ENCODE measurements around the gene AS3MT.
"Not testable (repeated sequence)": the region's sequence is repeated elsewhere in the genome, so short reads cannot be mapped to it uniquely, and the experiment has no call there.

Gene AS3MT

DNA sequence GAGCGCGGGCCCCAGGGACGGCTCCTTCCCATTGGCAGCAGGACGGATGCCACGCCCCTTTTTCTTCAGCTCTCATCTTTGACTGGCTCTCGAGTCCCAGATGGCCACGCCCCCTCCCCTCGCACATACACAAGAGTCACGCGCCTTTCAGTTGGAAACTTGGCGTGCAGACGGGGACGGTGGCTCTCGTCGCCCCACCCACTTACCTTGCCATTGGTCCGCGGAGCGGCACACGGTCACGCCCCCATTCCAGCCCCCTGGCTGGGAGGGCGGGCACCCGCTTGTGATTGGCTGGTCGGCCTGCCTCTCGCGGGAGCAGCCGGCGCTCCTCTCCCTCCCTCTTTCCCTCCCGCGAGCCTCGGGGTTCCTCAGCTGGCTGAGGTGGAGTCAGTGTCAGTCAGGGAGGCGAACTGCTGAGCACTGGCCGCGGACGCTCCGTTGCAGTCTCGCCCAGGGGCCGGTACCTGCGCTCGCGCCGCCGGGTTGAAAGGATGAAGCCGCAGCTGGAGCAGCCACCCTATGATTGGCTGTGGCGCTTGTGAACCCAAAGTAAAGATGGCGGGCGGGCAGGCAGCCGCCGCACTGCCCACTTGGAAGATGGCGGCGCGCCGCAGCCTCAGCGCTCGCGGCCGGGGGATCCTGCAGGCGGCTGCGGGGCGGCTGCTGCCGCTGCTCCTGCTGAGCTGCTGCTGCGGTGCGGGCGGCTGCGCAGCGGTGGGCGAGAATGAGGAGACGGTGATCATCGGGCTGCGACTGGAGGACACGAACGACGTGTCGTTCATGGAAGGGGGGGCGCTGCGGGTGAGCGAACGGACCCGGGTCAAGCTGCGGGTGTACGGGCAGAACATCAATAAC, 48.9 kb downstream of the AS3MT start, which contains the start of gene CNNM2:
CNNM2 (plus strand) TSS at position 333 of the 855 bp plus-strand sequence; CDS start at position 520, 187 bp downstream.
- Histone ChIP-seq H3K9me3 (ENCODE audit: control insufficient read depth, low read length) (no peaks in the 10 kb centered on the region), H3K4me1 (ENCODE audit: control insufficient read depth, insufficient read depth, low read length, poor library complexity, severe bottlenecking) (peaks cover 23% of the 10 kb centered on the region), H3K27ac (ENCODE audit: insufficient read depth, low read length, poor library complexity, severe bottlenecking) (peak within 1 kb of the TSS; percentile 87), H3K36me3 (ENCODE audit: control insufficient read depth, insufficient read depth, low read length) (no peaks in the 10 kb centered on the region), H3K4me3 (ENCODE audit: insufficient read depth, low read depth, low read length, poor library complexity, severe bottlenecking) (peak within 1 kb of the TSS; percentile 99), H3K27me3 (replicated peaks; ENCODE audit: control insufficient read depth, insufficient read depth, low read length, poor library complexity, severe bottlenecking) (no peaks in the 10 kb centered on the region)
- peak; percentile 99 to 100 (median 99) for DNase-seq

DNA sequence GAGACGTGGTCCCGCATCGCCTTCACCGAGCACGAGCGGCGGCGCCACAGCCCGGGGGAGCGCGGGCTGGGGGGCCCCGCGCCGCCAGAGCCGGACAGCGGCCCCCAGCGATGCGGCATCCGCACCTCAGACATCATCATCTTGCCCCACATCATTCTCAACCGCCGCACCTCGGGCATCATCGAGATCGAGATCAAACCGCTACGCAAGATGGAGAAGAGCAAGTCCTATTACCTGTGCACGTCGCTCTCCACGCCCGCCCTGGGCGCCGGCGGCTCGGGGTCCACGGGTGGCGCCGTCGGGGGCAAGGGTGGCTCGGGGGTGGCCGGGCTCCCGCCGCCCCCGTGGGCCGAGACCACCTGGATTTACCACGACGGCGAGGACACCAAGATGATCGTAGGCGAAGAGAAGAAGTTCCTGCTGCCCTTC, 49.6 kb downstream of the AS3MT start:
- H3K36me3 ChIP-seq (ENCODE audit: control insufficient read depth, insufficient read depth, low read length) = no peaks in the 10 kb centered on the region
- H3K27ac ChIP-seq (ENCODE audit: insufficient read depth, low read length, poor library complexity, severe bottlenecking) = peak overlapping the region; percentile 87
- H3K4me1 ChIP-seq (ENCODE audit: control insufficient read depth, insufficient read depth, low read length, poor library complexity, severe bottlenecking) = peaks cover 23% of the 10 kb centered on the region
- no peaks in the 10 kb centered on the region for H3K27me3 ChIP-seq (replicated peaks; ENCODE audit: control insufficient read depth, insufficient read depth, low read length, poor library complexity, severe bottlenecking)
- peak overlapping the region; percentile 99 for H3K4me3 ChIP-seq (ENCODE audit: insufficient read depth, low read depth, low read length, poor library complexity, severe bottlenecking)
- H3K9me3 ChIP-seq (ENCODE audit: control insufficient read depth, low read length) = no peaks in the 10 kb centered on the region
- peak in 2 of 3 donors; percentile 8 to 24 for DNase-seq

DNA sequence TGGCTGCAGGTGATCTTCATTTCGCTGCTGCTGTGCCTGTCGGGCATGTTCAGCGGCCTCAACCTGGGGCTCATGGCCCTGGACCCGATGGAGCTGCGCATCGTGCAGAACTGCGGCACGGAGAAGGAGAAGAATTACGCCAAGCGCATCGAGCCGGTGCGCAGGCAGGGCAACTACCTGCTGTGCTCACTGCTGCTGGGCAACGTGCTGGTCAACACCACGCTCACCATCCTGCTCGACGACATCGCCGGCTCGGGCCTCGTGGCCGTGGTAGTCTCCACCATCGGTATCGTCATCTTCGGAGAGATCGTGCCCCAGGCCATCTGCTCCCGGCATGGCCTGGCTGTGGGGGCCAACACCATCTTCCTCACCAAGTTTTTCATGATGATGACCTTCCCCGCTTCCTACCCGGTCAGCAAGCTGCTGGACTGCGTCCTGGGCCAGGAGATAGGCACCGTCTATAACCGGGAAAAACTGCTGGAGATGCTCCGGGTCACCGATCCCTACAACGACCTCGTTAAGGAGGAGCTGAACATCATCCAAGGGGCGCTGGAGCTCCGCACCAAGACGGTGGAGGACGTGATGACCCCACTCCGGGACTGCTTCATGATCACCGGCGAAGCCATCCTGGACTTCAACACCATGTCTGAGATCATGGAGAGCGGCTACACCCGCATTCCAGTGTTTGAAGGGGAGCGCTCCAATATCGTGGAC, 50.1 kb downstream of the AS3MT start:
- H3K4me1 ChIP-seq (ENCODE audit: control insufficient read depth, insufficient read depth, low read length, poor library complexity, severe bottlenecking) = peaks cover 23% of the 10 kb centered on the region
- no peaks in the 10 kb centered on the region for H3K27me3 ChIP-seq (replicated peaks; ENCODE audit: control insufficient read depth, insufficient read depth, low read length, poor library complexity, severe bottlenecking)
- H3K9me3 ChIP-seq (ENCODE audit: control insufficient read depth, low read length) = no peaks in the 10 kb centered on the region
- H3K4me3 ChIP-seq (ENCODE audit: insufficient read depth, low read depth, low read length, poor library complexity, severe bottlenecking) = peak overlapping the region; percentile 99
- no peaks in the 10 kb centered on the region for H3K36me3 ChIP-seq (ENCODE audit: control insufficient read depth, insufficient read depth, low read length)
- no peak for DNase-seq
- peak overlapping the region; percentile 87 for H3K27ac ChIP-seq (ENCODE audit: insufficient read depth, low read length, poor library complexity, severe bottlenecking)

DNA sequence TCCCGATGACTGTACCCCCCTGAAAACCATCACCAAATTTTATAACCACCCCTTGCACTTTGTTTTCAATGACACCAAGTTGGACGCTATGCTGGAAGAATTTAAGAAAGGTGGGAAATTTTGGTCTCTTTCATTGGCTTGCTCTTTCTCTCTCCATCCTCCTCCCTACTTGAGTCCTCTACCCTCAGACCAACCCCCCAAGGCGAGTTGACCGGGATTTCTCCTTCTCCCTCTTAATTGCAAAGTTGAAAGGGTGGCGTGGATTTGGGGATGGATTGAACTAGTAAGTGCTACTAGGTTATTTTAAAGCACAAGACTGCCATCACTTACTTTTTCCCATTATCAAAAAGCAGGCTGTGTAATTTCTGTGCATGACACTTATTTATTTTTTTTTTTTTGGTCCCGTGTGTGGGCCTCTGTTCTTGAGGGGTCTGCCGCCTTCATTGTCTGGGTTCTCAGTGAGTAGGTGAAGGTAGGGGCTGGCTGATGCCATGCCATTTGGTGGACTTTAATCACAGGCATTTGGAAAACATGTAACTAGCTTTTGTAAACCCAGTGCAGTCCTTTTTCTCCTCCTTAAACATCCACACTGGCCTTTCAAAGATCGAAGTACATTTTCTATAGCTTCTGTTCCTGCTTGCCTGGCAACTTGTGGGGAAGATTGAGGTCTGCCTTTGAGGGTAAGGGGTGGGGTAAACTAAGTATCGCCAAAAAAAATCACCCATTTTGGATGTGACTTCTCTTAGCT, 50.9 kb downstream of the AS3MT start:
- H3K9me3 ChIP-seq (ENCODE audit: control insufficient read depth, low read length) = no peaks in the 10 kb centered on the region
- no peak overlapping the region for H3K27ac ChIP-seq (ENCODE audit: insufficient read depth, low read length, poor library complexity, severe bottlenecking)
- H3K4me3 ChIP-seq (ENCODE audit: insufficient read depth, low read depth, low read length, poor library complexity, severe bottlenecking) = peak overlapping the region; percentile 99
- peaks cover 23% of the 10 kb centered on the region for H3K4me1 ChIP-seq (ENCODE audit: control insufficient read depth, insufficient read depth, low read length, poor library complexity, severe bottlenecking)
- H3K27me3 ChIP-seq (replicated peaks; ENCODE audit: control insufficient read depth, insufficient read depth, low read length, poor library complexity, severe bottlenecking) = no peaks in the 10 kb centered on the region
- no peaks in the 10 kb centered on the region for H3K36me3 ChIP-seq (ENCODE audit: control insufficient read depth, insufficient read depth, low read length)
- DNase-seq = no peak

DNA sequence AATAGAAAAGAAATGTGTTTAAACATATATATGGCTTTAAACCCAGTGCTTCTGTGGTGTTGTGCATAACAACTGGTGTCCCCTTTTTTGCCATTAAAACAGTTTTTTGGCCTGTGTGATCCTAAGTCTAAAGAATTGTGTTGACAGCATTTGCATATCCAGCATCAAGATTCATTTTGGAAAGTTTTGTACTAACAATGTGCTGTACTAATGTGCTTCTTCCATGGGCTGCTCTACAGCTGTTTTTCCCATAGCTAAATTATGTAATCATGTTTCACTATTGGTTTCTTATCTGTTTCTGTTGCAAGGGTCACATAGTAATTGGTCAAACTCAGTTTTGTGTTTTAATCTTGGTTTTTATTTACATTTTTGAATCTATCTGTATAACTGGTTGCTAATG, 54.3 kb downstream of the AS3MT start:
- no peak for DNase-seq
- Histone ChIP-seq H3K4me1 (ENCODE audit: control insufficient read depth, insufficient read depth, low read length, poor library complexity, severe bottlenecking) (peaks cover 18% of the 10 kb centered on the region), H3K27me3 (replicated peaks; ENCODE audit: control insufficient read depth, insufficient read depth, low read length, poor library complexity, severe bottlenecking) (no peaks in the 10 kb centered on the region)

DNA sequence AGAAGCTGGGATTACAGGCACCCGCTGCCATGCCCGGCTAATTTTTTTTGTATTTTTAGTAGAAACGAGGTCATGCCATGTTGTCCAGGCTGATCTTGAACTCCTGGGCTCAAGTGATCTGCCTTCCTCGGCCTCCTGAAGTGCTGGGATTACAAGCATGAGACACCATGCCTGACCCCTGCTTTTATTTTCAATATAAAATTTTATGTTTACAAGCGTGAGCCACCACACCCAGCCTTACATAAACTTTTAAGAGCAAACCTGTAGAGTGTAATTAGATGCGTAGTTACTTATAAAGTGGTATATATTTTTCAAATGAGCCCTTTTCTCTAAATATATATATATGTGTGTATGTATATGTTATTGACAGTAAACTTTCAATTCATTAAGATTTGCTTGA, 57.6 kb downstream of the AS3MT start:
- no peak overlapping the region for H3K27ac ChIP-seq (ENCODE audit: insufficient read depth, low read length, poor library complexity, severe bottlenecking)
- no peaks in the 10 kb centered on the region for H3K4me1 ChIP-seq (ENCODE audit: control insufficient read depth, insufficient read depth, low read length, poor library complexity, severe bottlenecking)
- DNase-seq = no peak

More for the DNA sequence above, 54.3 kb downstream of the AS3MT start:
- no peak overlapping the region for H3K27ac ChIP-seq (ENCODE audit: insufficient read depth, low read length, poor library complexity, severe bottlenecking)
- H3K4me3 ChIP-seq (ENCODE audit: insufficient read depth, low read depth, low read length, poor library complexity, severe bottlenecking) = no peak overlapping the region
- H3K36me3 ChIP-seq (ENCODE audit: control insufficient read depth, insufficient read depth, low read length) = no peaks in the 10 kb centered on the region
- H3K9me3 ChIP-seq (ENCODE audit: control insufficient read depth, low read length) = no peaks in the 10 kb centered on the region

DNA sequence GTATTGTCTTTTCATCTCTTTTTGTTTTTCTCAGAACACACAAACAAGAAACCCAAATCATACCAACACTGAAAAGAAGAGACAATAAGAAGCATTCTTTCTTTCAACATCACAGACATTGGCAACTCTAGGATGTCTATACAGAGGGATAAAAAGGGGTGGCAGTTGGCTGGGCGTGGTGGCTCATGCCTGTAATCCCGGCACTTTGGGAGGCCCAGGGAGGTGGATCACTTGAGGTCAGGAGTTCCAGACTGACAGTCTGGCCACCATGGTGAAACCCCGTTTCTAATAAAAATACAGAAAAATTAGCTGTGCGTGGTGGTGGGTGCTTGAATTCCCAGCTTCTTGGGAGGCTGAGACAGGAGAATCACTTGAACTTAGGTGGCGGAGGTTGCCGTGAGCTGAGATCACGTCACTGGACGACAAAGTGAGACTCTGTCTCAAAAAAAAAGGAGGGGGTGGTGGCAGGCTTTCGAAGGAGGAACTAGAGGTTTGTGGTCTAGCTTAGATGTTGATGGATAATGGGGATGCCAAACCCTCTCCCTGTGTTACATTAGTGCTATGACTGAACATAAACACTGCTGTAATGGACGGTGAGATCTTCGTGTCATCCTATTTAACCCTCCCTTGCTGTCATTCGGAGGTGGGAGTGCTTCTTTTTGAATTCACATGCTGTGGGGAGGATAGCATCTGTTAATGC, 58.2 kb downstream of the AS3MT start:
- H3K27me3 ChIP-seq (replicated peaks; ENCODE audit: control insufficient read depth, insufficient read depth, low read length, poor library complexity, severe bottlenecking) = no peaks in the 10 kb centered on the region
- H3K9me3 ChIP-seq (ENCODE audit: control insufficient read depth, low read length) = no peaks in the 10 kb centered on the region
- no peak overlapping the region for H3K27ac ChIP-seq (ENCODE audit: insufficient read depth, low read length, poor library complexity, severe bottlenecking)
- H3K36me3 ChIP-seq (ENCODE audit: control insufficient read depth, insufficient read depth, low read length) = no peaks in the 10 kb centered on the region
- no peak overlapping the region for H3K4me3 ChIP-seq (ENCODE audit: insufficient read depth, low read depth, low read length, poor library complexity, severe bottlenecking)
- DNase-seq = no peak
- no peaks in the 10 kb centered on the region for H3K4me1 ChIP-seq (ENCODE audit: control insufficient read depth, insufficient read depth, low read length, poor library complexity, severe bottlenecking)

More for the DNA sequence above, 57.6 kb downstream of the AS3MT start:
- Histone ChIP-seq H3K36me3 (ENCODE audit: control insufficient read depth, insufficient read depth, low read length) (no peaks in the 10 kb centered on the region), H3K27me3 (replicated peaks; ENCODE audit: control insufficient read depth, insufficient read depth, low read length, poor library complexity, severe bottlenecking) (no peaks in the 10 kb centered on the region), H3K9me3 (ENCODE audit: control insufficient read depth, low read length) (no peaks in the 10 kb centered on the region), H3K4me3 (ENCODE audit: insufficient read depth, low read depth, low read length, poor library complexity, severe bottlenecking) (no peak overlapping the region)

DNA sequence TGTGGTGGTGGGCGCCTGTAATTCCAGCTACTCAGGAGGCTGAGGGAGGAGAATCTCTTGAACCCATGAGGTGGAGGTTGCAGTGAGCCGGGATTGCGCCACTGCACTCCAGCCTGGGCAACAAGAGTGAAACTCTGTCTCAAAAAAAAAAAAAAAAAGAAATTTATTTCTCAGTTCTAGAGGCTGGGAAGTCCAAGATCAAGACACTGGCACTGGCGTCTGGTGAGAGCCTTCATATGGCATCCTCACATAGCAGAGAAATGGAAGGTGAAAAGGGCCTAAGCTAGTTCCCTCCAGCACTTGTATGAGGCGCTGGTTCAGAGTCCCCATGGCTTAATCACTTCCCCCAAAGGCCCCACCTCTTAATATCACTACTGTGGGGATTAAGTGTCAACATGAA, 59.2 kb downstream of the AS3MT start:
- not testable (repeated sequence) for H3K27me3 ChIP-seq (replicated peaks; ENCODE audit: control insufficient read depth, insufficient read depth, low read length, poor library complexity, severe bottlenecking); DNase-seq; H3K36me3 ChIP-seq (ENCODE audit: control insufficient read depth, insufficient read depth, low read length); H3K4me3 ChIP-seq (ENCODE audit: insufficient read depth, low read depth, low read length, poor library complexity, severe bottlenecking); H3K9me3 ChIP-seq (ENCODE audit: control insufficient read depth, low read length); H3K27ac ChIP-seq (ENCODE audit: insufficient read depth, low read length, poor library complexity, severe bottlenecking); H3K4me1 ChIP-seq (ENCODE audit: control insufficient read depth, insufficient read depth, low read length, poor library complexity, severe bottlenecking)

DNA sequence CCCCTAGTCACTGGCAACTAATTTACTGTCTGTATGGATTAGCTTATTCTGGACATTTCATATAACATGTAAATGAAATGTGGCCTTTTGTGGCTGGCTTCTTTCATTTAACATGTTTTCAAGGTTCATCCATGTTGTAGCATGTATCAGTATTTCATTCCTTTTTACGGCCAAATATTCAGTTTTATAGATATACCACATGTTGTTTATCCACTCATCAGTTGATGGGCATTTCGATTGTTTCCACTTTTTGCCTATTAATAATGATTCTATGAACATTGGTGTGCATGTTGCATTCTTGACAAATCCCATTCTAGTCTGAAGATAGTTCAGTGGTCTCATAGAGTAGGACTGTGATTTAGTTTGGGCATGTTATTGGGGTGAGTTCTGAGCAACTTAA, 61.5 kb downstream of the AS3MT start:
- Histone ChIP-seq H3K27ac (ENCODE audit: insufficient read depth, low read length, poor library complexity, severe bottlenecking) (no peak overlapping the region), H3K4me1 (ENCODE audit: control insufficient read depth, insufficient read depth, low read length, poor library complexity, severe bottlenecking) (no peaks in the 10 kb centered on the region), H3K9me3 (ENCODE audit: control insufficient read depth, low read length) (no peaks in the 10 kb centered on the region), H3K4me3 (ENCODE audit: insufficient read depth, low read depth, low read length, poor library complexity, severe bottlenecking) (no peak overlapping the region), H3K36me3 (ENCODE audit: control insufficient read depth, insufficient read depth, low read length) (no peaks in the 10 kb centered on the region), H3K27me3 (replicated peaks; ENCODE audit: control insufficient read depth, insufficient read depth, low read length, poor library complexity, severe bottlenecking) (no peaks in the 10 kb centered on the region)
- DNase-seq = no peak

All from effector memory CD4-positive, alpha-beta T cell (primary cell).